Calu3 (cell line): ENCODE measurements around the gene PPOX. TPM values are rescaled to one million over a fixed set of nuclear protein-coding genes. Genes with fewer than 3 reads are reported as not detected.

Experiments used
- BruUV-seq: library from RNA; stranded (reverse); fragments of 400-500 nt; replicated peaks from 2 replicates; lab custom pipeline; 2021; lab: Mats Ljungman, UMichigan
- CTCF ChIA-PET: fragments of 300-600 bp; sonication (Branson Sonifier 250); formaldehyde crosslinking; loops from one replicate; lab custom pipeline; 2022; ENCODE audit warnings: antibody characterized with exemption; lab: Charles Lee
- DNase-seq: peaks from one replicate; pipeline ENCODE4 v3.0.0; 2022
- H3K27ac Mint-ChIP-seq: one replicate; pipeline ENCODE4 v1.8.0; 2022; ENCODE audit warnings: mixed read lengths; ENCODE audit not compliant: unreplicated experiment
- H3K27me3 Mint-ChIP-seq: one replicate; pipeline ENCODE4 v1.8.0; 2022; ENCODE audit warnings: mixed read lengths; ENCODE audit not compliant: unreplicated experiment
- H3K36me3 Mint-ChIP-seq: one replicate; pipeline ENCODE4 v1.8.0; 2022; ENCODE audit warnings: mild to moderate bottlenecking, moderate library complexity, mixed read lengths; ENCODE audit not compliant: insufficient read depth, unreplicated experiment
- H3K4me1 Mint-ChIP-seq: one replicate; pipeline ENCODE4 v1.8.0; 2022; ENCODE audit warnings: mild to moderate bottlenecking, low read depth, mixed read lengths; ENCODE audit not compliant: unreplicated experiment
- H3K4me3 Mint-ChIP-seq: one replicate; pipeline ENCODE4 v1.8.0; 2022; ENCODE audit warnings: mild to moderate bottlenecking, low read depth, moderate library complexity, mixed read lengths; ENCODE audit not compliant: unreplicated experiment
- H3K9me3 Mint-ChIP-seq: one replicate; pipeline ENCODE4 v1.8.0; 2022; ENCODE audit warnings: low read depth, mixed read lengths; ENCODE audit not compliant: unreplicated experiment
- CTCF ChIP-seq: fragments of 200-600 bp; IDR thresholded peaks from one replicate; pipeline ENCODE4 v1.8.0; 2022; ENCODE audit warnings: antibody characterized with exemption; ENCODE audit not compliant: unreplicated experiment
- intact Hi-C: fragments of 100-400 bp; cut with micrococcal nuclease; formaldehyde crosslinking; loops from one replicate; pipeline ENCODE4 v1.10.0; 2022; ENCODE audit not compliant: unreplicated experiment
- total RNA-seq: library from RNA; stranded (reverse); gene quantifications from 2 replicates; pipeline ENCODE4 v1.2.3, GENCODE V29; 2022

The PPOX gene
- total RNA-seq, 1 experiment from 2014 or later, result 27.1 TPM

- peak within 1 kb of the TSS; percentile 40 for H3K27ac Mint-ChIP-seq
- H3K27me3 Mint-ChIP-seq, result peaks cover 25% of the 10 kb centered on the region
- CTCF ChIA-PET, result interaction anchor here (0.6 kb wide), 1 partner anchor 11 kb away, joined by 3 read pairs; no protein-coding TSS in a partner anchor
- H3K9me3 Mint-ChIP-seq, result no peaks in the 10 kb centered on the region
- peaks cover 41% of the 10 kb centered on the region for H3K4me1 Mint-ChIP-seq
- H3K36me3 Mint-ChIP-seq, result peaks cover 14% of the 10 kb centered on the region
- intact Hi-C loops, result no loop called here
- BruUV-seq, result no TSS peak
- no peak for DNase-seq
- TF ChIP-seq CTCF, result no peak
- H3K4me3 Mint-ChIP-seq, result no peak within 1 kb of the TSS
These were observed 32.7 kb downstream of the PPOX start, which contains the start of gene ADAMTS4 for GRCh38 chr1:161198897-161199431. Gene ADAMTS4 (minus strand): TSS chr1:161199054. CDS start chr1:161198627, 427 bp downstream.

- CTCF ChIA-PET, result no interaction called here
- no peak for TF ChIP-seq CTCF
- peaks cover 47% of the 10 kb centered on the region for H3K4me1 Mint-ChIP-seq
- peaks cover 14% of the 10 kb centered on the region for H3K36me3 Mint-ChIP-seq
- no peak overlapping the region for H3K4me3 Mint-ChIP-seq
- no peak overlapping the region for H3K27ac Mint-ChIP-seq
- BruUV-seq, result no TSS peak
- H3K27me3 Mint-ChIP-seq, result peaks cover 25% of the 10 kb centered on the region
- no peak for DNase-seq
- H3K9me3 Mint-ChIP-seq, result no peaks in the 10 kb centered on the region
- intact Hi-C loops, result loop anchor here (10.0 kb wide), 1 partner anchor 545 kb away; the partner anchor contains the start of gene DUSP12
These were observed 33.4 kb downstream of the PPOX start for GRCh38 chr1:161199506-161200139.

DNA sequence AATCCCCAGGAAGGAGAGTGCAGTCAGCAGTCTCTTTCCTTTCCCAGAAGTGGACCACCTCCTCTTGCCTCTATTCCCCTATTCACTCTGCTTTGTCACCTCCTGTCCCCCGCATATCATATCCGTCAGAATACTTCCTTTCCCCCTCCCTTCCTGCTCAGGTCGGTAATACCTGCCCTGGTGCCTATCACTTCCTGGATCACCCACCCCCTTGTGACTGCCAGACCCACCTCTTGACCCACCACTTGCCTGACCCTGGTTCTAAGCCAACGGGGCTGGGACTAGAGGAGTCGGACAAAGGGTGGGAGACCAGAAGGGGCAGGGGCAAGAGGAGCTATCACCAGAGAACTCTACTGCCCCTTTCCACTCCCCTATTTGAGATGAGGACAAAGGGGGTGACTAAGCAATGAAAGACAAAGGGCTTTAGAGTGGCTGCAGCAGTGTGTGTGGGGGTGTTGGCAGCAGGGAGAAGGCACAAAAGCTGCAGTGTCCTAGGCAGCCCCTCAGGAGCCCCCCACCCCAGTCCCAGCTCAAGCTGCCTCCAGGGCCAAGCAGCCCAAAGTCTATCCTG lies 34.3 kb downstream of the PPOX start:
- Mint-ChIP-seq H3K27ac (no peak overlapping the region), H3K4me1 (peaks cover 48% of the 10 kb centered on the region), H3K27me3 (peaks cover 25% of the 10 kb centered on the region), H3K4me3 (no peak overlapping the region), H3K9me3 (no peaks in the 10 kb centered on the region), H3K36me3 (peaks cover 14% of the 10 kb centered on the region)
- DNase-seq, result no peak
- no TSS peak for BruUV-seq
- intact Hi-C loops, result loop anchor here (10.0 kb wide), 1 partner anchor 544 kb away; the partner anchor contains the start of gene DUSP12
- CTCF ChIA-PET, result interaction anchor here (0.6 kb wide), 1 partner anchor 172 kb away, joined by 4 read pairs; no protein-coding TSS in a partner anchor
- no peak for TF ChIP-seq CTCF

DNA sequence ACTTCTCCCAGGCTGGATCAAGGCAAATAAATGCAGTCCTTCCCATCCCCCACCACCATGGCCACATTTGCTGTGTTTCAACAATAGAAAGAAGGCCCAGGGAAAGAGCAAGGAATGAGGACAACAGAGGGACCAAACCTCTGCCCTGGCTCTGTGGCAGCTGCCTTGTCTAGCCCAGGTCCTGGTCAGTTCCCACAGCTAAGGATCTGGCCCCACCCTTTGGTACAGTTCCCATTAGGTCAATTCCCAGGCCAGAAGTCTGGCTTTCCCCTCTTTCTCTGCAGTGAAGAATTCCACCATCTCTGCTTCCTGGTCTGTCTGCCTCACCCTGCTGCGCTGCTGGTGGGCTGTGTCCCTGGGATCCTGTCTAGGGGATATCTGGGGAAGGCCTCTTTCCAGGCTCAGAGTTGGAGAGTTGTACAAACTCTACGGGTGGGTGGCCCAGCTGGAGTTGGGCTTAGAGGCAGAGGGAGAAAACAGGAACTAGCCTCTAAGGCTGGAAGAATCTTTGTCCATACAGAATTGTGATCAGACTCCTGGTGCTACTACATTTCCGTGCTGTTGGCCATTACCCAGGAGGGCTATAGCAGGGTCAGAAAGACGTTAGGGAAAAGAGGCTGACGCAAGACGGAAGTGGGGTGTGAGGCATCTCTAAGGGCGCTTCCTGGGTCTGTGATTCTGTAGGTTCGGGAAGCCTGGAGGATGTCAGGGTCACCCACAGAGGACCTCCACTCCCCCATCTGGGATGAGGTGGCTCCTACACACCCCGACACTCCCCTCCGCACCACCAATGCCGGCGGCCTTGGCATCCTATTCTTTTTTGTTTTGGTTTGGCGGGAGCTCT lies 35.0 kb downstream of the PPOX start:
- peak overlapping the region; percentile 78 for H3K4me3 Mint-ChIP-seq
- H3K36me3 Mint-ChIP-seq, result peaks cover 16% of the 10 kb centered on the region
- H3K9me3 Mint-ChIP-seq, result no peaks in the 10 kb centered on the region
- TF ChIP-seq CTCF, result no peak
- DNase-seq, result no peak
- peaks cover 48% of the 10 kb centered on the region for H3K4me1 Mint-ChIP-seq
- peaks cover 25% of the 10 kb centered on the region for H3K27me3 Mint-ChIP-seq
- CTCF ChIA-PET, result interaction anchor here (0.5 to 2.2 kb wide), 5 partner anchors 25 to 171 kb away, joined by 3 to 22 read pairs (median 4); partner anchors contain the start of genes PCP4L1 and TOMM40L
- intact Hi-C loops, result loop anchor here (10.0 kb wide), 1 partner anchor 544 kb away; the partner anchor contains the start of gene DUSP12
- no TSS peak for BruUV-seq
- H3K27ac Mint-ChIP-seq, result peak overlapping the region; percentile 71
